ENCODE data around the gene PAAF1.

GRCh38 chr11:73932781-73933180 is 56.0 kb downstream of the PAAF1 start:
- TF ChIP-seq TAF1 (IDR thresholded peaks at IDR 0.05; ENCODE audit: low read depth, low read length) (no peak), POLR2A (IDR thresholded peaks at IDR 0.05; ENCODE audit: low read depth, low read length) (no peak), POLR2AphosphoS5 (IDR thresholded peaks at IDR 0.05; ENCODE audit: low read depth, low read length) (no peak), SPI1 (IDR thresholded peaks at IDR 0.05; ENCODE audit: low read depth, low read length) (no peak)
